Measurements from ENCODE around the gene CLIP4. TPM values are rescaled to one million over a fixed set of nuclear protein-coding genes. Genes with fewer than 3 reads are reported as not detected.

Gene CLIP4
- total and polyA plus RNA-seq, 4 experiments from 2014 or later: 23.1 to 69.2 (median 44.9) TPM

DNA sequence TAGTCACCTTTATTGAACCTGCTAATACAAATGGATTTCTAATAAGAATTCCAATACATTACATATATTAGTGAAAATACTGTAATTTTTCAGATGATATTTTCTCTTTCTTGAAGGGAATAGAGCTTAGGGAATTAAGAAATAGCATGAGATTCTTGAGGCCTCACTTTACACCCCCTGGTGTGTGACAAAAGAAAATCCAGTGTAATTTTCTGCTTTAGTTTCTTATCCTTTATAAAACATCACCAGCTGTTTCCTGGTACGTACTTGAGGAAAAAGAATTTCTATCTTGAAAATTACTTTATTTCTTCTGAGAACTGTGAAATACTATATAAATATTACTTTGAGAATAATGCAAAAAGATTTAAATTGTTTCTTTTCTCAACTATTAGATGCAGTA, 71.6 kb downstream of the CLIP4 start:
- H3K4me1 ChIP-seq (ENCODE audit: insufficient read depth, low read length): peaks cover 6% of the 10 kb centered on the region
- no peak overlapping the region for H3K27ac Mint-ChIP-seq
- H3K4me3 ChIP-seq (ENCODE audit: low read length in 2 of 2): no peak overlapping the region
- peaks cover 9% of the 10 kb centered on the region for H3K36me3 ChIP-seq (ENCODE audit: insufficient read depth, low read length)
- H3K27me3 Mint-ChIP-seq: no peaks in the 10 kb centered on the region
- peaks cover 0 to 13% (median 4%) of the 10 kb centered on the region in 4 donors for H3K4me1 Mint-ChIP-seq
- H3K36me3 Mint-ChIP-seq: peaks cover 38 to 49% of the 10 kb centered on the region in 2 donors
- no peak for DNase-seq
- H3K4me3 Mint-ChIP-seq: no peak overlapping the region
- ChIA-PET CTCF (ENCODE audit: partially characterized antibody) (interaction anchor here (0.7 kb wide), 1 partner anchor 13 kb away, joined by 3 read pairs; no protein-coding TSS in a partner anchor), POLR2A (ENCODE audit: partially characterized antibody) (no interaction called here)
- no peaks in the 10 kb centered on the region for H3K27me3 ChIP-seq (ENCODE audit: insufficient read depth, low read length)
- H3K27ac ChIP-seq (ENCODE audit: low read depth, low read length): no peak overlapping the region
- peaks cover 0 to 4% (median 0%) of the 10 kb centered on the region in 8 donors for H3K9me3 Mint-ChIP-seq
- H3K9me3 ChIP-seq (ENCODE audit: control insufficient read depth in 1 of 2, low read length in 2 of 2): no peaks in the 10 kb centered on the region
- intact Hi-C loops (cut with micrococcal nuclease): no loop called here

DNA sequence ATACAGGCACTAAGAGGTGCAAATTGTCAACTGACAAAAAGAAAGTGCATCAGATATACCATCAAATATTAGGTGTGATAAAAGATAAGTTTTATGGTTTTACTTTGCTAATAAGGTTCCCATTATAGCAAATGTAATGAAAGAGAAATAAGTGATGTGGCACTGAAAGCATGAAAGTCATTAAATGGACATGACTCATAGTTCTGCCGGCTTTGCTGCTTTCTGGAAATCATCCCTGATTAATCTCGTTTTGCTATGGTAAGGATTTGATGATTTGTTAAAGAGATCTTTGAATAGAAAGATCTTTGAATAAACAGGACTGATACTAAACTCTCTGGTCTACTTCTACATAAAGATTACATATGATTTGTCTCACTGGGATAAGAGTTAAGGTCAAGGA, 72.7 kb downstream of the CLIP4 start:
- no peak overlapping the region for H3K4me3 Mint-ChIP-seq
- peaks cover 31 to 39% of the 10 kb centered on the region in 2 donors for H3K36me3 Mint-ChIP-seq
- no peaks in the 10 kb centered on the region for H3K27me3 ChIP-seq (ENCODE audit: insufficient read depth, low read length)
- peaks cover 4% of the 10 kb centered on the region for H3K36me3 ChIP-seq (ENCODE audit: insufficient read depth, low read length)
- H3K4me1 Mint-ChIP-seq: peaks cover 0 to 13% (median 4%) of the 10 kb centered on the region in 4 donors
- no peaks in the 10 kb centered on the region for H3K27me3 Mint-ChIP-seq
- H3K4me3 ChIP-seq (ENCODE audit: low read length in 2 of 2): no peak overlapping the region
- peaks cover 6% of the 10 kb centered on the region for H3K4me1 ChIP-seq (ENCODE audit: insufficient read depth, low read length)
- no peak for DNase-seq
- no peaks in the 10 kb centered on the region for H3K9me3 ChIP-seq (ENCODE audit: control insufficient read depth in 1 of 2, low read length in 2 of 2)
- H3K27ac ChIP-seq (ENCODE audit: low read depth, low read length): no peak overlapping the region
- ChIA-PET POLR2A (ENCODE audit: partially characterized antibody) (no interaction called here), CTCF (ENCODE audit: partially characterized antibody) (no interaction called here)
- H3K9me3 Mint-ChIP-seq: peaks cover 0 to 4% (median 0%) of the 10 kb centered on the region in 8 donors
- peak overlapping the region in 1 of 7 donors; percentile 1 for H3K27ac Mint-ChIP-seq
- intact Hi-C loops (cut with micrococcal nuclease): no loop called here

DNA sequence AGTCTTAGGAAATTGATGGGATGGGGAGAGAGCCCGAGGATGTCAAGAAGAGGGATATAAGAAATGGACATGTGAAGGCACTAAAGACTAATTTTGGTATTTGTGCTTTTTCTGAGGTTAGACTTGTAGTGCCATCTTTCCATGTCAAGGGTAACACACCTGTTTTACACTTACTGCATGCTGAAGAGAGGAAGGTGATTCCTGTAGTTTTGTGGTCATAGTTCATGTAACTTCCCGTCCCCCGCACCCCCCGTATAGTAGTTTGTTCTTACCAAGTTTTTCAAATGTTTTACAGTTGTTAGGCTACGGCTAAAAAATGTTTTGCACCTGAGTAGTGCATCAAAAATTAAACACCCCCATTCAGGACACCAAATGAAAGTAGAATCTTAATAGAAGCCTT, 73.8 kb downstream of the CLIP4 start:
- intact Hi-C loops (cut with micrococcal nuclease): no loop called here
- CTCF ChIA-PET (ENCODE audit: partially characterized antibody): no interaction called here

DNA sequence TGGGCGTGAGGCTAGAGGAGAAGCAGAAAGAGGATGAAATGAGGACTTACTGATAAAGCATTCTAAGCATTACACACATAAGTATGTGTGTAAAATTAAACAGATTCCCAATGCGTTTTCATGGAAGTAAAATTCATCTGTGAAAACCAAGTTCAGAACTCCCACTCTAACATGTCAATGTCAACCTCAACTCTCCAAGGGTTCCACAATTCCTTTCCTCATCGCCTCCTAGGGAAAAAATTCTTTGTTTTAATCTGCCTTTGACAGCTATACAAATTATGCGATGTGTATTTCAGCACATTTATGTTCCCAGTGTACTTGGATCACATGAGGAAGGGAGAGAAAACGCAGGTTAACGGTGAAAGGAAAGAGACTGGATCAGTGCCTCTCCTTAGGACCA, 76.6 kb downstream of the CLIP4 start:
- H3K4me1 ChIP-seq (ENCODE audit: insufficient read depth, low read length): peaks cover 6% of the 10 kb centered on the region
- H3K4me3 ChIP-seq (ENCODE audit: low read length in 2 of 2): no peak overlapping the region
- intact Hi-C loops (cut with micrococcal nuclease): no loop called here
- DNase-seq: no peak
- Mint-ChIP-seq H3K4me1 (peaks cover 0 to 20% (median 5%) of the 10 kb centered on the region in 4 donors), H3K27ac (no peak overlapping the region), H3K27me3 (no peaks in the 10 kb centered on the region), H3K4me3 (no peak overlapping the region), H3K9me3 (peaks cover 0 to 4% (median 0%) of the 10 kb centered on the region in 8 donors), H3K36me3 (peaks cover 12 to 16% of the 10 kb centered on the region in 2 donors)
- POLR2A ChIA-PET (ENCODE audit: partially characterized antibody): no interaction called here
- H3K27me3 ChIP-seq (ENCODE audit: insufficient read depth, low read length): no peaks in the 10 kb centered on the region
- H3K27ac ChIP-seq (ENCODE audit: low read depth, low read length): no peak overlapping the region
- no peaks in the 10 kb centered on the region for H3K36me3 ChIP-seq (ENCODE audit: insufficient read depth, low read length)
- CTCF ChIA-PET (ENCODE audit: partially characterized antibody): no interaction called here
- H3K9me3 ChIP-seq (ENCODE audit: control insufficient read depth in 1 of 2, low read length in 2 of 2): no peaks in the 10 kb centered on the region

More for the DNA sequence above, 73.8 kb downstream of the CLIP4 start:
- Histone ChIP-seq H3K9me3 (ENCODE audit: control insufficient read depth in 1 of 2, low read length in 2 of 2) (no peaks in the 10 kb centered on the region), H3K27ac (ENCODE audit: low read depth, low read length) (no peak overlapping the region), H3K27me3 (ENCODE audit: insufficient read depth, low read length) (no peaks in the 10 kb centered on the region), H3K4me1 (ENCODE audit: insufficient read depth, low read length) (peaks cover 6% of the 10 kb centered on the region), H3K36me3 (ENCODE audit: insufficient read depth, low read length) (peaks cover 4% of the 10 kb centered on the region), H3K4me3 (ENCODE audit: low read length in 2 of 2) (no peak overlapping the region)
- peak in 2 of 5 donors; percentile 65 to 67 for DNase-seq
- peaks cover 0 to 4% (median 0%) of the 10 kb centered on the region in 8 donors for H3K9me3 Mint-ChIP-seq
- peaks cover 0 to 13% (median 4%) of the 10 kb centered on the region in 4 donors for H3K4me1 Mint-ChIP-seq
- H3K27me3 Mint-ChIP-seq: no peaks in the 10 kb centered on the region
- H3K36me3 Mint-ChIP-seq: peaks cover 29 to 34% of the 10 kb centered on the region in 2 donors
- POLR2A ChIA-PET (ENCODE audit: partially characterized antibody): no interaction called here
- H3K27ac Mint-ChIP-seq: peak overlapping the region in 2 of 7 donors; percentile 45 to 64
- peak overlapping the region in 2 of 8 donors; percentile 0 to 4 for H3K4me3 Mint-ChIP-seq

DNA sequence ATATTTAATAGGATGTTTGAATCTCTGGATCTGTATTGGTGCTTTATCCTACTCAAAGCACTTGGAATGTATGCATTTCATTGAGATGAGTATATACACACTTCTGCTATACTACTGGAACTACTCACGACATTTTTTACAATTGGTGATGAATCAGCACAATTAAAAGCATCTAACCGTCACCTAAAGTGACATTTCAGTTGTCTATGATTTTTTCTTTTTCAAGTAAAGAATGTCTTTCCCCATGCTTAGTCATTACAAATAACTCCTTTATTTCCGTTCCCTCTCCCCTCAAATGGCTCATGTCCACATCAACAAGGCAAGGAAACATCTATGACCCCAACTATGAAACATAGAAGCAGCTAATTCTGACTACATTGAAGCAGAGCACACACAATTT, 77.3 kb downstream of the CLIP4 start:
- POLR2A ChIA-PET (ENCODE audit: partially characterized antibody): interaction anchor here (0.9 kb wide), 1 partner anchor 16 kb away, joined by 3 read pairs; no protein-coding TSS in a partner anchor
- Mint-ChIP-seq H3K4me1 (peaks cover 0 to 21% (median 5%) of the 10 kb centered on the region in 4 donors), H3K4me3 (no peak overlapping the region), H3K27ac (no peak overlapping the region), H3K9me3 (peaks cover 0 to 2% (median 0%) of the 10 kb centered on the region in 8 donors), H3K36me3 (peaks cover 9 to 14% of the 10 kb centered on the region in 2 donors), H3K27me3 (no peaks in the 10 kb centered on the region)
- DNase-seq: no peak
- Histone ChIP-seq H3K4me3 (ENCODE audit: low read length in 2 of 2) (no peak overlapping the region), H3K4me1 (ENCODE audit: insufficient read depth, low read length) (peaks cover 6% of the 10 kb centered on the region), H3K27me3 (ENCODE audit: insufficient read depth, low read length) (no peaks in the 10 kb centered on the region), H3K36me3 (ENCODE audit: insufficient read depth, low read length) (no peaks in the 10 kb centered on the region), H3K27ac (ENCODE audit: low read depth, low read length) (no peak overlapping the region), H3K9me3 (ENCODE audit: control insufficient read depth in 1 of 2, low read length in 2 of 2) (no peaks in the 10 kb centered on the region)
- intact Hi-C loops (cut with micrococcal nuclease): no loop called here
- CTCF ChIA-PET (ENCODE audit: partially characterized antibody): interaction anchor here (1.0 to 1.7 kb wide), 2 partner anchors 232 to 234 kb away, joined by 4 to 6 read pairs; no protein-coding TSS in a partner anchor

DNA sequence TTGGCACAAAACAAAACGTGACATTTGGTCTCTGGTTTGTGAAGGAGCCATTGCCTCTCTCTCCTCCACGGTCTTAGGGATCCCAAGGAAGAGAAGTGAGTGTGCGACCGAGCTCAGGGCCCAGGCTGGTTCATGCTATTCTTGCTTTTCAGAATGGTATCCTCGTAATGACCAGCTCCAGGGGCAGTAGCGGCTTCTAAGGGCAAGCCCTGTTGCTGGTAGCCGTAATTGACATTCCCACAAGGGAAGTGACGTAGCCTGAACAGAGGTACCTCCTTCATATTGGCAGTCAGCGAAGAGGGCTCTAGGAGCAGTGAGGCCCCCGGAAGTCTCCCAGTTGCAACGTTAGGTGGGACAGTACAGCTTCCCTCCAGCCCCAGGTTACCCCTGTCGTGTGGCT, 77.9 kb downstream of the CLIP4 start:
- intact Hi-C loops (cut with micrococcal nuclease): no loop called here
- no peak overlapping the region for H3K4me3 ChIP-seq (ENCODE audit: low read length in 2 of 2)
- DNase-seq: no peak
- POLR2A ChIA-PET (ENCODE audit: partially characterized antibody): interaction anchor here (0.9 kb wide), 1 partner anchor 15 kb away, joined by 3 read pairs; no protein-coding TSS in a partner anchor
- Mint-ChIP-seq H3K9me3 (no peaks in the 10 kb centered on the region), H3K4me3 (no peak overlapping the region), H3K36me3 (peaks cover 5 to 8% of the 10 kb centered on the region in 2 donors), H3K27me3 (no peaks in the 10 kb centered on the region), H3K4me1 (peaks cover 0 to 17% (median 5%) of the 10 kb centered on the region in 4 donors), H3K27ac (no peak overlapping the region)
- no peaks in the 10 kb centered on the region for H3K27me3 ChIP-seq (ENCODE audit: insufficient read depth, low read length)
- H3K4me1 ChIP-seq (ENCODE audit: insufficient read depth, low read length): peaks cover 6% of the 10 kb centered on the region
- no peaks in the 10 kb centered on the region for H3K9me3 ChIP-seq (ENCODE audit: control insufficient read depth in 1 of 2, low read length in 2 of 2)
- CTCF ChIA-PET (ENCODE audit: partially characterized antibody): interaction anchor here (1.0 to 1.7 kb wide), 2 partner anchors 232 to 234 kb away, joined by 4 to 6 read pairs; no protein-coding TSS in a partner anchor
- H3K36me3 ChIP-seq (ENCODE audit: insufficient read depth, low read length): no peaks in the 10 kb centered on the region
- no peak overlapping the region for H3K27ac ChIP-seq (ENCODE audit: low read depth, low read length)

DNA sequence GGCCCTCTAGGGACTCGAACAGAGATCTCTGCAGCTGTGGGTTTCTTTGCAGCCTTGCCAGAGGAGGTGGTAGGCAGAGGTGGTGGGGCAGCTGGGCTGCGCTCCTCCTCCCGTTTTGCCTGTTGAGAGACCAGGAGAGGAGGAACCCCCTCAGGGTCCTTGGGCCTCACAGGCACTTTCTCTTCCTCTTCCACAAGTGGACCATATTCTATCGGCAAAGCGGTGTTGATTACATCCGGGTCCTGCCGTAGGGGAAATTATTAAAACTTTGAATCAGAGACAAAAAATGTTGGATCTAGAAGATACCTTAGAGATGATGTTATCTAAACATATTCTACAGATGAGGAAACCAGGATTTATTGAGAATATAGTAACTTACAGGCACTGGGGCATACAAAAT, 78.5 kb downstream of the CLIP4 start:
- ChIA-PET POLR2A (ENCODE audit: partially characterized antibody) (no interaction called here), CTCF (ENCODE audit: partially characterized antibody) (interaction anchor here (1.0 to 1.7 kb wide), 2 partner anchors 233 to 235 kb away, joined by 4 to 6 read pairs; no protein-coding TSS in a partner anchor)
- intact Hi-C loops (cut with micrococcal nuclease): no loop called here

More for the DNA sequence above, 78.5 kb downstream of the CLIP4 start:
- Histone ChIP-seq H3K36me3 (ENCODE audit: insufficient read depth, low read length) (no peaks in the 10 kb centered on the region), H3K27me3 (ENCODE audit: insufficient read depth, low read length) (no peaks in the 10 kb centered on the region), H3K4me1 (ENCODE audit: insufficient read depth, low read length) (peaks cover 4% of the 10 kb centered on the region), H3K27ac (ENCODE audit: low read depth, low read length) (no peak overlapping the region), H3K4me3 (ENCODE audit: low read length in 2 of 2) (no peak overlapping the region), H3K9me3 (ENCODE audit: control insufficient read depth in 1 of 2, low read length in 2 of 2) (no peaks in the 10 kb centered on the region)
- H3K9me3 Mint-ChIP-seq: no peaks in the 10 kb centered on the region
- H3K27me3 Mint-ChIP-seq: no peaks in the 10 kb centered on the region
- no peak for DNase-seq
- peak overlapping the region in 1 of 7 donors; percentile 45 for H3K27ac Mint-ChIP-seq
- no peak overlapping the region for H3K4me3 Mint-ChIP-seq
- H3K4me1 Mint-ChIP-seq: peaks cover 0 to 16% (median 5%) of the 10 kb centered on the region in 4 donors
- H3K36me3 Mint-ChIP-seq: peaks cover 4 to 9% of the 10 kb centered on the region in 2 donors

Data from CD4-positive, alpha-beta memory T cell (primary cell).